ENCODE measurements around the gene EFHD2.
A peak's percentile ranks its signal among the peaks of the same experiment; 100 is the strongest.

The EFHD2 gene

GRCh38 chr1:15409388-15410222 is at the start of gene EFHD2:
Gene EFHD2 (plus strand): TSS chr1:15409888. CDS start chr1:15409972, 84 bp downstream.
- TF ChIP-seq CTCF (IDR thresholded peaks at IDR 0.05; ENCODE audit: control extremely low read depth, extremely low read depth, low read depth, missing control alignments), result no peak
- ChIA-PET CTCF (interaction anchor here (3.3 kb wide), 1 partner anchor 22 kb away, joined by 18 read pairs; no protein-coding TSS in a partner anchor), POLR2A (interaction anchor here (0.6 kb wide), 1 partner anchor 270 kb away, joined by 4 read pairs; no protein-coding TSS in a partner anchor)
- DNase-seq (ENCODE audit: extremely low spot score), result peak; percentile 93

GRCh38 chr1:15360700-15361099 is 49.0 kb upstream of the EFHD2 start:
- POLR2A ChIA-PET, result no interaction called here
- no peak for TF ChIP-seq CTCF (IDR thresholded peaks at IDR 0.05; ENCODE audit: control extremely low read depth, extremely low read depth, low read depth, missing control alignments)
- DNase-seq (ENCODE audit: extremely low spot score), result no peak
- CTCF ChIA-PET, result interaction anchor here (1.0 to 1.5 kb wide), 3 partner anchors 37 to 71 kb away, joined by 3 to 5 read pairs (median 4); no protein-coding TSS in a partner anchor

GRCh38 chr1:15362096-15362736 is 47.5 kb upstream of the EFHD2 start:
- POLR2A ChIA-PET, result no interaction called here
- CTCF ChIA-PET, result interaction anchor here (1.2 to 1.5 kb wide), 2 partner anchors 39 to 58 kb away, joined by 3 to 5 read pairs; no protein-coding TSS in a partner anchor
- TF ChIP-seq CTCF (IDR thresholded peaks at IDR 0.05; ENCODE audit: control extremely low read depth, extremely low read depth, low read depth, missing control alignments), result no peak
- no peak for DNase-seq (ENCODE audit: extremely low spot score)

- TF ChIP-seq CTCF (IDR thresholded peaks at IDR 0.05; ENCODE audit: control extremely low read depth, extremely low read depth, low read depth, missing control alignments), result no peak
- DNase-seq (ENCODE audit: extremely low spot score), result no peak
- POLR2A ChIA-PET, result no interaction called here
- CTCF ChIA-PET, result interaction anchor here (1.2 kb wide), 1 partner anchor 39 kb away, joined by 3 read pairs; no protein-coding TSS in a partner anchor
These were observed 47.0 kb upstream of the EFHD2 start for GRCh38 chr1:15362737-15363128.

- ChIA-PET POLR2A (no interaction called here), CTCF (no interaction called here)
- no peak for DNase-seq (ENCODE audit: extremely low spot score)
- TF ChIP-seq CTCF (IDR thresholded peaks at IDR 0.05; ENCODE audit: control extremely low read depth, extremely low read depth, low read depth, missing control alignments), result no peak
These were observed 44.9 kb upstream of the EFHD2 start for GRCh38 chr1:15364740-15365139.

- CTCF ChIA-PET, result no interaction called here
- POLR2A ChIA-PET, result no interaction called here
- TF ChIP-seq CTCF (IDR thresholded peaks at IDR 0.05; ENCODE audit: control extremely low read depth, extremely low read depth, low read depth, missing control alignments), result no peak
- no peak for DNase-seq (ENCODE audit: extremely low spot score)
These were observed 40.8 kb upstream of the EFHD2 start for GRCh38 chr1:15368888-15369287.
